Heart right ventricle (tissue), 16 donors: ENCODE data around the gene ATP2C2. TPM values are rescaled to one million over a fixed set of nuclear protein-coding genes. Genes with fewer than 3 reads are reported as not detected.

ENCODE experiments used
- ATAC-seq, 8 donors: fragments of 200-7000 bp; cut with Tn5 transposase; one replicate each; pipeline ENCODE4 v1.9.1; 2020; ENCODE audit warnings: mild to moderate bottlenecking in 8 of 8, moderate library complexity in 8 of 8, moderate number of reproducible peaks in 1 of 8
- DNase-seq, 2 donors: peaks; one replicate each; pipeline ENCODE4 v3.0.0-alpha.2; 2020
- H3K27ac ChIP-seq, 10 donors: fragments of 200-600 bp; sonication (generic) in 2 of 10; one replicate each; pipeline versions ENCODE4 v1.5.0 to v1.8.0; 2020 to 2022; ENCODE audit warnings: mild to moderate bottlenecking in 3 of 10
- H3K27me3 ChIP-seq, 7 donors: fragments of 200-600 bp; one replicate each; pipeline ENCODE4 v1.8.0; 2021 to 2022; ENCODE audit warnings: mild to moderate bottlenecking in 2 of 7
- H3K36me3 ChIP-seq, 9 donors: fragments of 200-600 bp; sonication (generic) in 1 of 9; one replicate each; pipeline versions ENCODE4 v1.5.0 to v1.8.0; 2020 to 2022; ENCODE audit warnings: mild to moderate bottlenecking in 2 of 9
- H3K4me1 ChIP-seq, 9 donors: fragments of 200-600 bp; sonication (generic) in 1 of 9; one replicate each; pipeline versions ENCODE4 v1.5.0 to v1.8.0; 2020 to 2022; ENCODE audit warnings: mild to moderate bottlenecking in 4 of 9
- H3K4me3 ChIP-seq, 10 donors: fragments of 200-600 bp; sonication (generic) in 2 of 10; one replicate each; pipeline versions ENCODE4 v1.5.0 to v1.8.0; 2020 to 2022; ENCODE audit warnings: mild to moderate bottlenecking in 7 of 10, moderate library complexity in 2 of 10
- H3K9me3 ChIP-seq, 11 donors: fragments of 200-600 bp in 10 of 11; sonication (generic) in 2 of 11; one replicate each; pipeline versions ENCODE4 v1.5.0 to v1.8.0; 2013 to 2022; ENCODE audit warnings: mild to moderate bottlenecking in 2 of 11, control low read depth in 1 of 11, moderate library complexity in 1 of 11
- WGBS, 2 donors: extraction: QIAGEN DNeasy Blood & Tissue Kit; methylation state at CpG; one replicate each; pipeline ENCODE4 v1.1.7; 2013; ENCODE audit warnings: inconsistent platforms in 1 of 2; 5-methylcytosine and 5-hydroxymethylcytosine counted together
- intact Hi-C, 10 donors: fragments of 100-400 bp; cut with DNase I; formaldehyde crosslinking; loops; one replicate each; pipeline versions ENCODE4 v1.11.1 to v1.14.2; 2022
- polyA plus RNA-seq, 2 donors: library from polyadenylated mRNA; stranded (reverse); fragments of 200-250 nt; gene quantifications; one replicate each; pipeline ENCODE4 v1.2.3, GENCODE V29; 2013
- total RNA-seq, 10 donors: library from RNA; stranded (reverse); fragmentation: NEBNext Ultra II Directional in 3 of 10; extraction: Animal tissue kit (Norgen Biotek cat#: 25700) in 3 of 10; gene quantifications; one replicate each; pipeline versions ENCODE4 v1.2.1 to v1.2.4, GENCODE V29; 2021 to 2023
- TF ChIP-seq, protein P1 (sequence below), 9 donors: fragments of 200-600 bp; sonication (generic) in 2 of 9; IDR thresholded peaks; one replicate each; pipeline versions ENCODE4 v1.5.0 to v1.8.0; 2021 to 2022; ENCODE audit warnings: antibody characterized with exemption in 9 of 9, mild to moderate bottlenecking in 5 of 9, moderate library complexity in 1 of 9
- donor health status: Arrhythmogenic right ventricular cardiomyopathy.
- donor health status: ischemic (EF 13 %, LVEDD 7.1; RV severe dilation, severe dysfunction).
- donor health status: healthy with polysubstance abuse.
- donor health status: DM: no; HTN: yes; CAD: no.
- donor health status: DM: no; HTN: no; CAD: no.
- donor health status: ischemic (EF 25% LVEDD 6.9; RV normal size, moderate dysfunction).
- donor health status: ischemic (EF 25% LVEDD 5.7; RV mildly dilated, moderate dysfunction).
- donor health status: healthy.
- donor health status: DM: yes; HTN: yes; CAD: no.
- donor health status: Ischemic cardiomyopathy.
- donor health status: ischemic (EF 35%, LVEDD 5.7; RV mildly dilated, moderate dysfunction).
- donor health status: nonischemic (EF 11% LVEDD 7.7; RV severe dilation, severe dysfunction).
- donor health status: DM: yes; HTN: yes; CAD: no.
- donor health status: PGD.
- donor health status: ischemic (EF 29% LVEDD 5.4; RV normal size, mild dysfunction).
- donor health status: nonischemic (EF 23%, LVEDD 6.1; RV moderate dilation, normal function).

Gene ATP2C2
- total and polyA plus RNA-seq, 12 donors: 0.01 TPM; not detected in 11

- no peak for ATAC-seq
- no peak for DNase-seq
- Histone ChIP-seq H3K9me3 (no peaks in the 10 kb centered on the region), H3K4me1 (peaks cover 0 to 21% (median 0%) of the 10 kb centered on the region in 9 donors), H3K4me3 (no peak overlapping the region), H3K36me3 (peaks cover 0 to 88% (median 10%) of the 10 kb centered on the region in 9 donors), H3K27ac (no peak overlapping the region), H3K27me3 (no peaks in the 10 kb centered on the region)
- TF ChIP-seq, protein P1, sequence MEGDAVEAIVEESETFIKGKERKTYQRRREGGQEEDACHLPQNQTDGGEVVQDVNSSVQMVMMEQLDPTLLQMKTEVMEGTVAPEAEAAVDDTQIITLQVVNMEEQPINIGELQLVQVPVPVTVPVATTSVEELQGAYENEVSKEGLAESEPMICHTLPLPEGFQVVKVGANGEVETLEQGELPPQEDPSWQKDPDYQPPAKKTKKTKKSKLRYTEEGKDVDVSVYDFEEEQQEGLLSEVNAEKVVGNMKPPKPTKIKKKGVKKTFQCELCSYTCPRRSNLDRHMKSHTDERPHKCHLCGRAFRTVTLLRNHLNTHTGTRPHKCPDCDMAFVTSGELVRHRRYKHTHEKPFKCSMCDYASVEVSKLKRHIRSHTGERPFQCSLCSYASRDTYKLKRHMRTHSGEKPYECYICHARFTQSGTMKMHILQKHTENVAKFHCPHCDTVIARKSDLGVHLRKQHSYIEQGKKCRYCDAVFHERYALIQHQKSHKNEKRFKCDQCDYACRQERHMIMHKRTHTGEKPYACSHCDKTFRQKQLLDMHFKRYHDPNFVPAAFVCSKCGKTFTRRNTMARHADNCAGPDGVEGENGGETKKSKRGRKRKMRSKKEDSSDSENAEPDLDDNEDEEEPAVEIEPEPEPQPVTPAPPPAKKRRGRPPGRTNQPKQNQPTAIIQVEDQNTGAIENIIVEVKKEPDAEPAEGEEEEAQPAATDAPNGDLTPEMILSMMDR (IDR thresholded peaks at IDR 0.05): no peak
- intact Hi-C loops: loop anchor here (1.0 to 10.0 kb wide), 13 partner anchors 67 to 659 kb away; partner anchors contain the start of genes NECAB2 (in 5 of the 10), OSGIN1 (in 3 of the 10) and TAF1C (in 2 of the 10)
- 91 to 93% methylated on average over 19 of the region's 19 CpGs for WGBS, 2 donors
Observed at GRCh38 chr16:84483882-84484565, 115.7 kb downstream of the ATP2C2 start.

GRCh38 chr16:84484579-84485254, 116.4 kb downstream of the ATP2C2 start:
- H3K4me3 ChIP-seq: no peak overlapping the region
- peaks cover 0 to 21% (median 0%) of the 10 kb centered on the region in 9 donors for H3K4me1 ChIP-seq
- peaks cover 0 to 88% (median 9%) of the 10 kb centered on the region in 9 donors for H3K36me3 ChIP-seq
- intact Hi-C loops: loop anchor here (1.0 to 10.0 kb wide), 12 partner anchors 206 to 660 kb away; partner anchors contain the start of genes NECAB2 (in 5 of the 10), OSGIN1 (in 3 of the 10) and TAF1C (in 2 of the 10)
- no peaks in the 10 kb centered on the region for H3K27me3 ChIP-seq
- DNase-seq: peak; percentile 66 to 76
- peak; percentile 67 to 89 (median 84) for ATAC-seq
- WGBS, 2 donors: 51 to 59% methylated on average over 15 of the region's 15 CpGs
- no peak overlapping the region for H3K27ac ChIP-seq
- TF ChIP-seq, protein P1 (IDR thresholded peaks at IDR 0.05): peak; percentile 62 to 92 (median 86)
- no peaks in the 10 kb centered on the region for H3K9me3 ChIP-seq

GRCh38 chr16:84485255-84486010, 117.1 kb downstream of the ATP2C2 start:
- WGBS, 2 donors: 93 to 95% methylated on average over 16 of the region's 16 CpGs
- Histone ChIP-seq H3K9me3 (no peaks in the 10 kb centered on the region), H3K27me3 (no peaks in the 10 kb centered on the region), H3K36me3 (peaks cover 0 to 86% (median 9%) of the 10 kb centered on the region in 9 donors), H3K27ac (no peak overlapping the region), H3K4me1 (peaks cover 0 to 21% (median 0%) of the 10 kb centered on the region in 9 donors), H3K4me3 (no peak overlapping the region)
- intact Hi-C loops: loop anchor here in 9 of 10 donors (2.0 to 10.0 kb wide), 9 partner anchors 207 to 661 kb away; partner anchors contain the start of genes NECAB2 (in 4 of the 9), OSGIN1 (in 3 of the 9) and TAF1C (in 2 of the 9)
- ATAC-seq (no peak), DNase-seq (no peak)
- TF ChIP-seq, protein P1 (IDR thresholded peaks at IDR 0.05): no peak
